Measurements from ENCODE around the gene DBF4B. TPM values are rescaled to one million over a fixed set of nuclear protein-coding genes. Genes with fewer than 3 reads are reported as not detected.

Gene DBF4B
- total and polyA plus RNA-seq, 4 donors = 0.44 to 4.5 (median 1.0) TPM

DNA sequence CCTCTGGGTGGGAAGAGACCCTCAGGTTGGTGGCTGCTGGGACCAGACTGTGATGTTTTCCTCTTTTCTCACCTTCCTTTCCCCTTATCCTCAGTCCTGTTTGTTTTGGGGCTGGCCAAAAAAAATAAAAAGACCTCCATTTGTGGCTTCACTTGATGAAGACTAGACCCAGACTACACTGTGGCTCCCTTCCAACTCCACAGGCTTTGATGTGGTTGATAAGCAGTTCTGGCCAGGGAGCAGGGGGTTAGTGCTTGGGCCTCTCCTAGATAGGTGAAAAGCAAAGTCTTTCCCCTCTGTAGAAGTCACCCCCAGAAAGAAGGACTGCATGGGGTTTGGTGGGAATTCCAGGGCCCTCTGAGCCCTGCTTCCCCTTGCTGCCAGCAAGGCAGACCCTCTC is 39.1 kb downstream of the DBF4B start:
- no peaks in the 10 kb centered on the region for H3K4me1 ChIP-seq (ENCODE audit: control insufficient read depth in 4 of 4, insufficient read depth in 4 of 4, low read length in 3 of 4)
- no peak overlapping the region for H3K27ac ChIP-seq (ENCODE audit: low read depth in 1 of 2, low read length in 2 of 2)
- no peaks in the 10 kb centered on the region for H3K9me3 ChIP-seq (ENCODE audit: control insufficient read depth in 4 of 4, low read length in 3 of 4)
- peaks cover 0 to 6% (median 1%) of the 10 kb centered on the region in 4 donors for H3K36me3 ChIP-seq (ENCODE audit: control insufficient read depth in 4 of 4, insufficient read depth in 3 of 4, low read depth in 1 of 4, low read length in 3 of 4)
- H3K27me3 ChIP-seq (ENCODE audit: control insufficient read depth in 4 of 4, insufficient read depth in 4 of 4, low read length in 3 of 4) = no peaks in the 10 kb centered on the region
- TF ChIP-seq TAF1 (conservative IDR thresholded peaks at IDR 0.05) = no peak
- TF ChIP-seq, protein P1, sequence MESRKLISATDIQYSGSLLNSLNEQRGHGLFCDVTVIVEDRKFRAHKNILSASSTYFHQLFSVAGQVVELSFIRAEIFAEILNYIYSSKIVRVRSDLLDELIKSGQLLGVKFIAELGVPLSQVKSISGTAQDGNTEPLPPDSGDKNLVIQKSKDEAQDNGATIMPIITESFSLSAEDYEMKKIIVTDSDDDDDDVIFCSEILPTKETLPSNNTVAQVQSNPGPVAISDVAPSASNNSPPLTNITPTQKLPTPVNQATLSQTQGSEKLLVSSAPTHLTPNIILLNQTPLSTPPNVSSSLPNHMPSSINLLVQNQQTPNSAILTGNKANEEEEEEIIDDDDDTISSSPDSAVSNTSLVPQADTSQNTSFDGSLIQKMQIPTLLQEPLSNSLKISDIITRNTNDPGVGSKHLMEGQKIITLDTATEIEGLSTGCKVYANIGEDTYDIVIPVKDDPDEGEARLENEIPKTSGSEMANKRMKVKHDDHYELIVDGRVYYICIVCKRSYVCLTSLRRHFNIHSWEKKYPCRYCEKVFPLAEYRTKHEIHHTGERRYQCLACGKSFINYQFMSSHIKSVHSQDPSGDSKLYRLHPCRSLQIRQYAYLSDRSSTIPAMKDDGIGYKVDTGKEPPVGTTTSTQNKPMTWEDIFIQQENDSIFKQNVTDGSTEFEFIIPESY (IDR thresholded peaks at IDR 0.05) = no peak
- TF ChIP-seq, protein P2, sequence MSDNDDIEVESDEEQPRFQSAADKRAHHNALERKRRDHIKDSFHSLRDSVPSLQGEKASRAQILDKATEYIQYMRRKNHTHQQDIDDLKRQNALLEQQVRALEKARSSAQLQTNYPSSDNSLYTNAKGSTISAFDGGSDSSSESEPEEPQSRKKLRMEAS (IDR thresholded peaks at IDR 0.05) = no peak
- TF ChIP-seq, protein P3, sequence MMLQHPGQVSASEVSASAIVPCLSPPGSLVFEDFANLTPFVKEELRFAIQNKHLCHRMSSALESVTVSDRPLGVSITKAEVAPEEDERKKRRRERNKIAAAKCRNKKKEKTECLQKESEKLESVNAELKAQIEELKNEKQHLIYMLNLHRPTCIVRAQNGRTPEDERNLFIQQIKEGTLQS (IDR thresholded peaks at IDR 0.05) = no peak
- TF ChIP-seq RAD21 (IDR thresholded peaks at IDR 0.05) = no peak
- TF ChIP-seq JUND (IDR thresholded peaks at IDR 0.05) = no peak
- TF ChIP-seq FOXA1 (IDR thresholded peaks at IDR 0.05) = no peak
- TF ChIP-seq RXRA (IDR thresholded peaks at IDR 0.05) = no peak
- TF ChIP-seq HNF4A (conservative IDR thresholded peaks at IDR 0.05) = no peak
- TF ChIP-seq SP1 (IDR thresholded peaks at IDR 0.05) = no peak
- TF ChIP-seq NR2F2 (IDR thresholded peaks at IDR 0.05) = no peak
- no peak for TF ChIP-seq FOXA2 (IDR thresholded peaks at IDR 0.05)
- no peak for TF ChIP-seq EGR1 (IDR thresholded peaks at IDR 0.05; ENCODE audit: low read depth in 2 of 2)
- TF ChIP-seq YY1 (IDR thresholded peaks at IDR 0.05) = no peak
- H3K9ac ChIP-seq (ENCODE audit: low read depth in 1 of 2, low read length in 2 of 2) = no peak overlapping the region
- no peak for DNase-seq (ENCODE audit: low spot score)
- H3K4me3 ChIP-seq (ENCODE audit: low read depth in 1 of 3, low read length in 3 of 3) = no peak overlapping the region

DNA sequence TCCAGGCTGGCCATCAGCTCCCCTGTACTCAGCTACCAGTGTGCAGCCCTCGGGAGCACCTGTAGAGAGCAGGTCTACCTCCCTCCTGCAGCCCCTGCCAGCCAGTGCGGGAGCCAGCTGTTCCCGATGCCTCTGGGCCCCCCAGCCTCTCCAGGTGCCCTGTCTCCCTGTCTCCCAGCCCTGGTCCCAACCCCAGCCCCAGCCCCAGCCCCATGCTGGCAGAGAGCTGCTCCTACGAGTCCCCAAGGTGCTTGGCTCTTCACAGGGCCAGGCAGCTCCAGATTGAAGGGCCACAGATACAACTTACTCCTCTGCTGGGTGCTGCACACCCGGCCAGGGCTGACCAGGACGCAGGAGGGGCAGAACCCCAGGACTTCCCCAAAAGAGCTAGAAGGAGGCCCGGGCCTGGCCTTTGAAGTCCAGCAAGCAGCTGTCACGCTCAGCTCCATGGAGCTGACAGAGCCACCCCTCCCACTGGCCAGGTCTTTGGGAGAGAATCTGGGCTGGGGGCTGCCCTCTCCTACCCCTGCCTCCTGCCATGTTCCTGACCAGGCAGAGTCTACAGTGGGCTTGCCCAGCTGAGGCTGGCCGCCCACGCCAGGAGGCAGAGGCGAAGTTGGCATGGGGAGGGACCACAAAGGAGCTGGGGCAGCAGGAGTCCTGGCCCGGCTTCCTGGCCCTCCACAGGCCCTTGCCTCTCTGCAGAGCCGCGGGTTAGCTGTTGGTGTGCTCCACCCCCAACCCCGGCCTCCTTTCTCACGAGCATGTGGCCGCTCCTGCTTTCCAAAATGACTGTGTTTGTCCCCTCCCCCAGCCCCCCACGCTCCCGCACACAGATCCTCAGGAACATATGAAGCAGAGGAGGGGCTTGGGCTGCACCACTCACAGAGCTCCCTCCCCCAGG is 40.9 kb downstream of the DBF4B start:
- H3K27me3 ChIP-seq (ENCODE audit: control insufficient read depth in 4 of 4, insufficient read depth in 4 of 4, low read length in 3 of 4) = no peaks in the 10 kb centered on the region
- no peak overlapping the region for H3K9ac ChIP-seq (ENCODE audit: low read depth in 1 of 2, low read length in 2 of 2)
- no peaks in the 10 kb centered on the region for H3K9me3 ChIP-seq (ENCODE audit: control insufficient read depth in 4 of 4, low read length in 3 of 4)
- 88% methylated on average over 19 of the region's 19 CpGs for WGBS
- no peak overlapping the region for H3K27ac ChIP-seq (ENCODE audit: low read depth in 1 of 2, low read length in 2 of 2)
- H3K36me3 ChIP-seq (ENCODE audit: control insufficient read depth in 4 of 4, insufficient read depth in 3 of 4, low read depth in 1 of 4, low read length in 3 of 4) = peaks cover 0 to 6% (median 1%) of the 10 kb centered on the region in 4 donors
- H3K4me3 ChIP-seq (ENCODE audit: low read depth in 1 of 3, low read length in 3 of 3) = no peak overlapping the region
- DNase-seq (ENCODE audit: low spot score) = no peak
- H3K4me1 ChIP-seq (ENCODE audit: control insufficient read depth in 4 of 4, insufficient read depth in 4 of 4, low read length in 3 of 4) = no peaks in the 10 kb centered on the region
- TF ChIP-seq SP1 (IDR thresholded peaks at IDR 0.05) = no peak
- no peak for TF ChIP-seq FOXA2 (IDR thresholded peaks at IDR 0.05)
- TF ChIP-seq HNF4G (IDR thresholded peaks at IDR 0.05) = no peak
- no peak for TF ChIP-seq GABPA (IDR thresholded peaks at IDR 0.05 in 1 of 2, conservative IDR thresholded peaks at IDR 0.05 in 1 of 2)
- no peak for TF ChIP-seq NR2F2 (IDR thresholded peaks at IDR 0.05)
- no peak for TF ChIP-seq RXRA (IDR thresholded peaks at IDR 0.05)
- TF ChIP-seq, protein P2 (IDR thresholded peaks at IDR 0.05) = no peak
- no peak for TF ChIP-seq JUND (IDR thresholded peaks at IDR 0.05)

DNA sequence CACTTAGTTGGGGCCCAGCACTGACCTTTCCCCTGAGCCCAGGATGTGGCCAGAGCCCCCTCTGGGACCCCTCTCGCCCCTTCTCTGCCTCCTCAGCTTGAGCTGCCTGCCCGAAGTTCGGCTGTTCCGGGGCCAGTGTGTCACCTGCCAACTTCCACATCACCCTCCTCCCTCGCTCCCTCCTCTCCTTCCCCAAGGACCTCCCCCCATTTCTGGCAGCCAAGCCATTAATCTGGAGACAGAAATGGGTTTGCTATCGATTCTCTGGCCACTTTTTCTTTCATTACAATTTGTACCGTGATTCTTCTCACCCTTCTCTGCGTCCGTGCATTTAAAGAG is 41.5 kb downstream of the DBF4B start:
- WGBS = 80% methylated on average over 9 of the region's 9 CpGs
- Histone ChIP-seq H3K27ac (ENCODE audit: low read depth in 1 of 2, low read length in 2 of 2) (no peak overlapping the region), H3K9me3 (ENCODE audit: control insufficient read depth in 4 of 4, low read length in 3 of 4) (no peaks in the 10 kb centered on the region), H3K4me3 (ENCODE audit: low read depth in 1 of 3, low read length in 3 of 3) (no peak overlapping the region), H3K9ac (ENCODE audit: low read depth in 1 of 2, low read length in 2 of 2) (no peak overlapping the region), H3K4me1 (ENCODE audit: control insufficient read depth in 4 of 4, insufficient read depth in 4 of 4, low read length in 3 of 4) (no peaks in the 10 kb centered on the region), H3K36me3 (ENCODE audit: control insufficient read depth in 4 of 4, insufficient read depth in 3 of 4, low read depth in 1 of 4, low read length in 3 of 4) (peaks cover 0 to 6% (median 1%) of the 10 kb centered on the region in 4 donors), H3K27me3 (ENCODE audit: control insufficient read depth in 4 of 4, insufficient read depth in 4 of 4, low read length in 3 of 4) (no peaks in the 10 kb centered on the region)
- DNase-seq (ENCODE audit: low spot score) = no peak
- TF ChIP-seq TAF1 (conservative IDR thresholded peaks at IDR 0.05) = no peak
- TF ChIP-seq FOXA2 (IDR thresholded peaks at IDR 0.05) = no peak
- TF ChIP-seq RXRA (IDR thresholded peaks at IDR 0.05) = no peak
- TF ChIP-seq HNF4A (conservative IDR thresholded peaks at IDR 0.05) = no peak
- TF ChIP-seq, protein P2 (IDR thresholded peaks at IDR 0.05) = no peak
- TF ChIP-seq, protein P3 (IDR thresholded peaks at IDR 0.05) = no peak
- TF ChIP-seq GABPA (IDR thresholded peaks at IDR 0.05 in 1 of 2, conservative IDR thresholded peaks at IDR 0.05 in 1 of 2) = no peak
- TF ChIP-seq, protein P4, sequence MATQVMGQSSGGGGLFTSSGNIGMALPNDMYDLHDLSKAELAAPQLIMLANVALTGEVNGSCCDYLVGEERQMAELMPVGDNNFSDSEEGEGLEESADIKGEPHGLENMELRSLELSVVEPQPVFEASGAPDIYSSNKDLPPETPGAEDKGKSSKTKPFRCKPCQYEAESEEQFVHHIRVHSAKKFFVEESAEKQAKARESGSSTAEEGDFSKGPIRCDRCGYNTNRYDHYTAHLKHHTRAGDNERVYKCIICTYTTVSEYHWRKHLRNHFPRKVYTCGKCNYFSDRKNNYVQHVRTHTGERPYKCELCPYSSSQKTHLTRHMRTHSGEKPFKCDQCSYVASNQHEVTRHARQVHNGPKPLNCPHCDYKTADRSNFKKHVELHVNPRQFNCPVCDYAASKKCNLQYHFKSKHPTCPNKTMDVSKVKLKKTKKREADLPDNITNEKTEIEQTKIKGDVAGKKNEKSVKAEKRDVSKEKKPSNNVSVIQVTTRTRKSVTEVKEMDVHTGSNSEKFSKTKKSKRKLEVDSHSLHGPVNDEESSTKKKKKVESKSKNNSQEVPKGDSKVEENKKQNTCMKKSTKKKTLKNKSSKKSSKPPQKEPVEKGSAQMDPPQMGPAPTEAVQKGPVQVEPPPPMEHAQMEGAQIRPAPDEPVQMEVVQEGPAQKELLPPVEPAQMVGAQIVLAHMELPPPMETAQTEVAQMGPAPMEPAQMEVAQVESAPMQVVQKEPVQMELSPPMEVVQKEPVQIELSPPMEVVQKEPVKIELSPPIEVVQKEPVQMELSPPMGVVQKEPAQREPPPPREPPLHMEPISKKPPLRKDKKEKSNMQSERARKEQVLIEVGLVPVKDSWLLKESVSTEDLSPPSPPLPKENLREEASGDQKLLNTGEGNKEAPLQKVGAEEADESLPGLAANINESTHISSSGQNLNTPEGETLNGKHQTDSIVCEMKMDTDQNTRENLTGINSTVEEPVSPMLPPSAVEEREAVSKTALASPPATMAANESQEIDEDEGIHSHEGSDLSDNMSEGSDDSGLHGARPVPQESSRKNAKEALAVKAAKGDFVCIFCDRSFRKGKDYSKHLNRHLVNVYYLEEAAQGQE (IDR thresholded peaks at IDR 0.05) = no peak
- no peak for TF ChIP-seq NR2F2 (IDR thresholded peaks at IDR 0.05)
- TF ChIP-seq SP1 (IDR thresholded peaks at IDR 0.05) = no peak

Measured in liver (tissue), 9 donors.